ENCODE data around the gene TCF4. TPM values are rescaled to one million over a fixed set of nuclear protein-coding genes. Genes with fewer than 3 reads are reported as not detected.

TCF4 gene
- total RNA-seq, 1 experiment from 2014 or later, result 2.3 TPM

GRCh38 chr18:55233857-55234256 is 354.1 kb downstream of the TCF4 start:
- H3K9me3 ChIP-seq (ENCODE audit: control insufficient read depth, insufficient read depth, low read depth, low read length), result no peaks in the 10 kb centered on the region
- DNase-seq (ENCODE audit: low read depth, low spot score) (no peak), ATAC-seq (no peak)
- in situ Hi-C loops (cut with HindIII; ENCODE audit: low pct_unique_long_range_greater_than_20kb, low sequenced_read_pairs) (no loop called here), intact Hi-C loops (cut with micrococcal nuclease; ENCODE audit: unreplicated experiment) (loop anchor here (5.0 kb wide), 1 partner anchor 1343 kb away; no protein-coding TSS in a partner anchor)
- H3K36me3 ChIP-seq (ENCODE audit: control insufficient read depth, insufficient read depth, low read length), result no peaks in the 10 kb centered on the region
- no peak overlapping the region for H3K27ac ChIP-seq (ENCODE audit: low read length)
- no peak for TF ChIP-seq CTCF (IDR thresholded peaks at IDR 0.05)
- no peak for TF ChIP-seq REST (IDR thresholded peaks at IDR 0.05; ENCODE audit: insufficient read depth in 1 of 2, low read depth in 2 of 2, low read length in 1 of 2)
- TF ChIP-seq SIN3A (IDR thresholded peaks at IDR 0.05; ENCODE audit: borderline replicate concordance, insufficient read depth, low read depth, low read length), result no peak
- TF ChIP-seq TCF7L2 (IDR thresholded peaks at IDR 0.05; ENCODE audit: low read depth, low read length), result no peak
- ChIA-PET CTCF (no interaction called here), POLR2A (interaction anchor here (0.6 kb wide), 1 partner anchor 1437 kb away, joined by 10 read pairs; no protein-coding TSS in a partner anchor)
- H3K4me3 ChIP-seq (ENCODE audit: low read depth in 2 of 2, low read length in 2 of 2), result no peak overlapping the region
- no TSS peak for BruUV-seq (replicated peaks)
- peaks cover 4% of the 10 kb centered on the region; the same call in 1 of the 2 replicates for H3K4me1 ChIP-seq (ENCODE audit: control insufficient read depth, insufficient read depth, low read length)
- H3K27me3 ChIP-seq (ENCODE audit: control insufficient read depth, insufficient read depth, low read length), result no peaks in the 10 kb centered on the region

- ATAC-seq (no peak), DNase-seq (ENCODE audit: low read depth, low spot score) (no peak)
- ChIA-PET POLR2A (no interaction called here), CTCF (interaction anchor here (0.6 kb wide), 1 partner anchor 1341 kb away, joined by 3 read pairs; no protein-coding TSS in a partner anchor)
- intact Hi-C loops (cut with micrococcal nuclease; ENCODE audit: unreplicated experiment), result loop anchor here (5.0 kb wide), 1 partner anchor 1345 kb away; no protein-coding TSS in a partner anchor
- peaks cover 4% of the 10 kb centered on the region; the same call in 1 of the 2 replicates for H3K4me1 ChIP-seq (ENCODE audit: control insufficient read depth, insufficient read depth, low read length)
- in situ Hi-C loops (cut with HindIII; ENCODE audit: low pct_unique_long_range_greater_than_20kb, low sequenced_read_pairs), result no loop called here
- H3K9me3 ChIP-seq (ENCODE audit: control insufficient read depth, insufficient read depth, low read depth, low read length), result no peaks in the 10 kb centered on the region
- H3K27me3 ChIP-seq (ENCODE audit: control insufficient read depth, insufficient read depth, low read length), result no peaks in the 10 kb centered on the region
- H3K27ac ChIP-seq (ENCODE audit: low read length), result no peak overlapping the region
- BruUV-seq (replicated peaks), result no TSS peak
- no peak overlapping the region for H3K4me3 ChIP-seq (ENCODE audit: low read depth in 2 of 2, low read length in 2 of 2)
- no peaks in the 10 kb centered on the region for H3K36me3 ChIP-seq (ENCODE audit: control insufficient read depth, insufficient read depth, low read length)
- no peak for TF ChIP-seq REST (IDR thresholded peaks at IDR 0.05; ENCODE audit: insufficient read depth in 1 of 2, low read depth in 2 of 2, low read length in 1 of 2)
- TF ChIP-seq TCF7L2 (IDR thresholded peaks at IDR 0.05; ENCODE audit: low read depth, low read length), result no peak
- TF ChIP-seq POLR2AphosphoS5 (IDR thresholded peaks at IDR 0.05; ENCODE audit: low read depth, low read length), result no peak
These were observed 355.5 kb downstream of the TCF4 start for GRCh38 chr18:55232506-55232905.

Data from Panc1 (cell line).